ENCODE results near the gene PTPRH.
A peak's percentile ranks its signal among the peaks of the same experiment; 100 is the strongest.

PTPRH gene

GRCh38 chr19:55208880-55209692 is at the start of gene PTPRH:
Gene PTPRH, minus strand, starts transcription at chr19:55209501. Its CDS starts 68 bp downstream, at chr19:55209433.
- DNase-seq, result no peak

DNA sequence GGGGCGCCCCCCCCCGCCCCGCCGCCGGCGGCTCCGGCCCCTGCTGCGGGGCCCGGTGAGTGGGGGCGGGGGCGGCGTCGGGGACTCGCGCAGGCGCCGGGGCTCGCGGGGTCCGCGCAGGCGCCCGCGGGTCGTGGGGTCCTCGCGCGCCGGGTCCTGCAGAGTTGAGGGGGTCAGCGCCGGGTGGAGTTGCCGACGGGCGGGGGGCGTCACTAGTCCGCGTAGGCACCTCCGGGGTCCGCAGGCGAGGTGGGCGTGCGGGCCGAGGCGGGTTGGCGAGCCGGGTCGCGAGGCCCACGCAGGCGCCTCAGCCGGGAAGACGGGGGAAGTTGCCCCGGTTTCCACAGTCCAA is 49.2 kb upstream of the PTPRH start:
- peak; percentile 26 for DNase-seq

DNA sequence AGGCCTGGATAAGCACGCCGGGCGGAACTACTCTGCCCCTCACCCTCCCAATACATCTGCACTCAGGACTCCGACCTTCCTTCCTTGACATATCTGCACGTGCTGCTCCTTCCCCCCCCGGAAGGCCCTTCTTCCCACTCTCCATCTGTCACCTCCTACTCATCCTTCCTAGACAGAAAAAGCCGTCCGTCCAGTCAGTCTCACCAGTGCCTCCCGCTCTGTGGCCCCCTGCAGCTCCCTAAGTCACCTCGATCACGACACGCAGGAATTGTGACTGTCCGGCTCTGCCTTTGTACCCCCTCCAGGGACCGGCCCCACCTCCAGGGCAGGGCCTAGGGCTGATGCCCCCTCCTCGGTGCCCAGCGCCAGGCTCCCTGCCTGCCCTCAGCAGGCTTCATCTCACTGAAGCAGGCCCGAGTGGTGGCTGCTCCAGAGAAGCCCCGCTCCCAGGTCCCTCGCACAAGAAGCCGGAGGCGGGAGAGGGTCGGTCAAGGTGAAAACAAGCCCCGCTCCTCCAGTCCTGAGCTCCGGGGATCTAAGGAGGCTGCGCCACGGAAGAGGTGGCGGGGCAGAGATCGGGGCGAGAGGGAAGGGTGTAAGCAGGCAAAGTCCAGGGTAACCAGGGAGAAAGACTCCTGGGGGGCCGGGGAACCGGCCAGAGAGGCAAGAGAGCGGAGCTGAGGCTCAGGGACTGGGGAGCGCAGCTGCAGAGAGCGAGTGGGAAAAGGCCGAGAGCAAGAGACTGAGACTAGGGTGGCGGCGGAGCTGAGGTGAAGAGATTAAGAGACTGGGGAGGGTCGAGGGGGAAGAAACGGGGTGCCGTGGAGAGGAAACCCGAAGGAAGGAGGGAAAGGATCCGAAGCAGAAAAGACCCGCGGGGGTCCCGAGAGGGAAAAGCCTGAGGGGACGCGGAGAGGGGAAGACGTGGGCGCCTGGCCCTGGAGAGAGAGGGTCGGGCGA is 48.4 kb upstream of the PTPRH start:
- no peak for DNase-seq

GRCh38 chr19:55256562-55257460 is 47.5 kb upstream of the PTPRH start:
- no peak for DNase-seq

- DNase-seq, result no peak
Observed at GRCh38 chr19:55255618-55256423, 46.5 kb upstream of the PTPRH start.

GRCh38 chr19:55254625-55254977 is 45.3 kb upstream of the PTPRH start:
- no peak for DNase-seq

DNA sequence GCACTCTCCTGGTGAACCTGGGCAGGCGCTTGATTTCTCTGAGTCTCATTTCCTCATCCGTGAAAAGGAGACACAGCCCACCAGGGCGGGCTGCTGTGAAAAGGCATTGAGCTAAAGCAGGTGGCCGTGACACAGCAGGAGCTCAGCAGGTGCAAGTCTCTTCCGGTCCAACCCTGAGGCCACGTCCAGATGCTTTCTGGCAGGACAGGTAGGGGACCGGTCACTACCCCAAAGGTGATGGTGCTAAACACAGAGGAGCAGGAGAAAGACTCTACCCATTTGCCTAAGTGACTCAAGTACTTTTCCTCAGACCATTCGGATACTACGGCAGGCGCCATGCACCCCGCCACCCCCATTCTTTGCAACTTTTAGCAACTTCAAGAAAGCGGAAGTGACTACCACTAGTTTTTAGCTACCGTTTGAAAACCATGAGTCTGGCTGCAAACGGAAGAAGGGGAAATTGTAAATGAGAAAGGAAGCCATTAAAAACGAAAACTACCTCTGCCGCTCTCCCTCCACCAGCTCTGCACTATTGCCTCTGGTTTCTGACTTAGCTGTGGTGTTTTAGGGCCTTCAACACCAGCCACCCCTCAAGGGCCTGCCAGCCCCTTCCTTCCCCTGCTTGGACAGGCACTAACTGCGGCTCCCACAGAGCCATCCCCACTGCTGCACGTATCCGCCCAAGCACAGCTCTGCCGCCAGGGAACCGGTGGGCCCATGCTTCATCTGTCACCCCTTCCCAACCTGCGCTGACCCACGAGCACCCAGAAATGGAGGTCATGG is 44.7 kb upstream of the PTPRH start:
- DNase-seq, result no peak

DNA sequence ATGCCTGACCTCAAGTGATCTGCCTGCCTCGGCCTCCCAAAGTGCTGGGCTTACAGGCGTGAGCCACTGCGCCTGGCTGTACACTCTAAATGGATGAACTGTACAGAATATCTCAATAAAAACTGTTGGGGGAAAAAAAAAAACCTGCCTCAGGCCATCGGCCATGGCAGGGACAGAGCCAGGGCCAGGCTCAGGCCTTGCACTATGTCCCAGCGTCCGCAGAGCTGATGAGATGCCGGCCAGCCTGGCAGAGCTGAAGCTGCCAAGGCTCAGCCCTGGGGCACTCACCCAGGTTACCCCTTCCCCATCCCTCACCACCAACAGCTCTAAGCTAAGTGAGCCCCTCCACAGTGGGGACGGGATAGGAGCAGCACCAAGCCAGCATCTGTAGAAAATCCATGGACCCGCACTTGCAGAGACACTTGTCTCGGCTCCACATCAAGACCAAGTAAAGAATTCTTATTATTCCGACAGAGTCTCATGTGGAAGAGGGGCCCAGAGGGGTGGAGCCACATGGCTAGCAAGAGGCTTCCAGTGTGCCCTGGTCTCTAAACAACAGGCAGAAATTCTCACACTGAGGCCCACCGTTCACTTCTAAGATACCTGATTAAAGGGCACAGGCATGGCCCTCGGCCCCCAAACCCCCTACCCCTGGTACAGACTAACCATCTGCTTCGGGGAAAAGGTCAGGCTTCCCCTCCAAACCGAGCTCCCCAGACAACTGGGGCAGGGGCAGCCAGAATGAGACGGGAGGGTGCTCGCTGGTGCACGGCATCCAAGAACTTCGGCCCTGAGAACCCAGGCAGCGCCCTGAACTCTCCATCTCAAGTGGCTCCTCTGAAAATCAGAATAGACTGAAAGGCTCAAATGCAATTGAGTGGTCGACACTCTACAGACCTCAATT is 43.7 kb upstream of the PTPRH start:
- no peak for DNase-seq

DNA sequence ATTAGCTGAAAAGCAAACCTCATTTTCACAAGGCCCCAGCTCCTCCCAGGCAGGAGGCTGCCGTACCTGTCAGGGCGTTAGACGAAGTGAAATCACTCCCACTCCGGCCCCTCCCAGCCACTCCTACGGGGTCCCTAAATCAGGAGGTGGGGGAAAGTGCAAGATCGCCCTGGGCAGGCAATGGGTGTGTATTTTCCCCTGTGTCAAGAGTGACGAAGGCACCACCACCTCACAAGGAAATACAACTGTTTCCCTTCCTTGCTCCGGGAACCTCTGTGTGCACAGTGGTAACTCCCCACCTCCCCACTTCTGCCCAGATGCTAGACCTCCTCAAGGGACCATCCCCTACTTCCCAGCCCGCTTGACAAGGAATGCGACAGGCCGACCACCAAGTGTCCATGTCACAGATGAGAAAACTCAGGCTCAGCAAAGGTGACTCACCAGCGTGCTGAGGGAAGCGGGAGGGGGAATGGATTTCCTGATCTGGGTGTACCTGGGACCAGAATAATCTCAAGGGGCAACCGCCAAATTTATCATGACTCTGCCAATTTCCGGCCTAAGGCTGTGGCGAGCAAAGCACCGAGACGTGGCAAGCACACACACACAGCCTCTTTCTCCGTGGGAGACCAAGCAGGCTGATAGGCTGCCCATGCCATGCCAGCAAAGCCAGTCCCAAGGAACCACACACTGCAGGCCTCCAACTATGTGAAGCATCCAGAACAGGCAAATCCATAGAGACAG is 42.2 kb upstream of the PTPRH start:
- DNase-seq, result no peak

DNA sequence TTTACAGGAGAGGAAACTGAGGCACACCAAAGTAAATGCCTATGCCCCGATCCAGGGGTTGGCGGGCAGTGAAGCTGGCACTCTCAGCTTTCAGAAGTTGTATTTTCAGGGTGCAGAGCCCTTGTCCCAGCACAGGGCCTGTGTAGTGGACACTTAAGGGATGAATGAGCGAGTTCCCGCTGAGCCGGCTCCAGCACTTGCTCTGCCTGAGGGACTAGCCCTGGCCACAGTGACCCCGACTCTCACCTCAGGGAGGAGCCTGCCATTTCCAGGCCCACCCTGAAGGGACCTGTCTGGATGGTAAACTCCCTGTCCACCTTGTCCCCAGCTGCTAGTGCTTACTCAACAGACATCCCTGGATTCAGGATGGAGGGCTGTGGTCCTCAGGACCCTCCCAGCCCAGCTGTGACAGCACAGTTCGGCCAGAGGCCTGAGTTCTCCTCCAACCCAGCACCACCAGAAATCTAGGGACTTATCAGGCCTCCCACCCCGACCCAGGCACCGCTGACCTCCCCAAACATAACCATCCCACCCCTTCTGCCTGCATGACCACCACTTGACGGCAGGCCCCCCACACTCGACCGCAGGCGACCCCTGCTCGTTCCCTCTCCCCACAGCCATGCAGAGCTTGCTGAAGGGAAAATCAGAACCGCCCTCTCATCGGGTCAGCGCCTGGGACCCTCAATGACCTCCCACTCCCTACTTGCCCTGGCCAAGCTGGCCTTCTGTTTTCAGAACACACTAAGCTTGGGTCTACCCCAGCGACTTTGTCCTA is 41.1 kb upstream of the PTPRH start:
- DNase-seq, result no peak

DNA sequence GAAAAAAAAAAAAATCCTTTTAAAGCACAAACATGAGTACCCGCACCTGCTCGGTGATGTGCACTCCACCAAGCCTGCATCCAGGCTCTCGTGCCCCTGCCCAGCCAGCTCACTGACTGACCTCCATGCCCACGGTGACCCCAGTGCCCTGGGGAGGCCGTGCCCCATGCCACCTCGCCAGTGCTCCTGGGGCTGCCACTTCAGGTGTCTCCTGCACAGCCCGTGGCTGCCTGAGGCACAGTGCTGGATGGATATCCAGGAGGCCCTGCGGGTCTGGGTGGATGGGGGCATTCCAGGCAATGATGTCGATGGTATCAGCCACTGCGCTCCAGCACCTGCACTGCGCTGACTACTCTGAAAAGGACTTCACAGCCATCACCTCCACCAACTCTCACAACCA is 40.5 kb upstream of the PTPRH start:
- DNase-seq, result no peak

- no peak for DNase-seq
Observed at GRCh38 chr19:55248704-55249103, 39.4 kb upstream of the PTPRH start.

DNA sequence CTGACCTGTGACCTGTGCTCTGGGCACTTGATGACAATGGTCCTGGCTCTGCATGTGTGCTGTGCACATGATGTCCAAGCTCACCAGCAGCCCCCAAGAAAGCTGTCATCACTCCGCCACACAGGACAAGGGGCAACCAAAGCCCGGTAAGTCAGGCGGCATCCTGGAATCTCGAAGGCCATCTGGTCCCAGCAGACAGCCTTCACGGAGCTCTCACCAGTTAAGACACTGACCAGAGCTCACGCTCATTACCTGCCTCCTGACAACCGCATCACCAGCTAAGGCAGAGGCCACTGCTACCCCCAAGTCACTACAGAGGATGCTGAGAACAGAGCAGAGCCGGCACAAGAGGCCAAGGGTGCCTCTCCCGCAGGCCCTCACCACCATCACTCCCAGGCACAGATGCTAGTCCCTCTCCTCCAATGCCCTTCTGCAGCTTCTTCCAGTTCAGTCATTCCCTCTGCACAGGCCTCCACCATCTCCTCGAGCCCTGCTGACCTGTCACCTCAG is 38.9 kb upstream of the PTPRH start:
- DNase-seq, result no peak

DNA sequence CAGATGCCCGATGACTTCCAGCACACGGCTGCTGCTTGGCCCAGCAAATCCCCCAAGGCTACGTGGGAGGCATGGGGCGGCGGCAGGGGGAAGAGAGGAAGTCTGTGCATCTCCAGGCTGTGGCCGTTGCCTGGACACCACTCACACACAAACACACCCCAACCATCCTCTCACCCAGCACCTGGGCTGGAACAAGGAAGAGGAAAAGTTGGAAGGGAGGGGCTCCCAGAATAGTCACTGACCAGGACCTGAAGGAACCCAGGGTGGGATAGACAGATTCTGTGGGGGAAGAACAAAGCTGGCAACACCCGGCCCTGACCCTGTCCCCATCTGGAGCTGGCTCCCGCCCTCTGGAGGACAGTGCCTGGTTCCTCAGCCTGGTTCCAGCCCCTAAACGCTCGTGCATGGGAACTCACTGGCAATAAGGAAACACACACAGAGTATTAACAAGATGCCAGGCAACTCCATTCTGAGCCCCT is 38.4 kb upstream of the PTPRH start:
- DNase-seq, result no peak

DNA sequence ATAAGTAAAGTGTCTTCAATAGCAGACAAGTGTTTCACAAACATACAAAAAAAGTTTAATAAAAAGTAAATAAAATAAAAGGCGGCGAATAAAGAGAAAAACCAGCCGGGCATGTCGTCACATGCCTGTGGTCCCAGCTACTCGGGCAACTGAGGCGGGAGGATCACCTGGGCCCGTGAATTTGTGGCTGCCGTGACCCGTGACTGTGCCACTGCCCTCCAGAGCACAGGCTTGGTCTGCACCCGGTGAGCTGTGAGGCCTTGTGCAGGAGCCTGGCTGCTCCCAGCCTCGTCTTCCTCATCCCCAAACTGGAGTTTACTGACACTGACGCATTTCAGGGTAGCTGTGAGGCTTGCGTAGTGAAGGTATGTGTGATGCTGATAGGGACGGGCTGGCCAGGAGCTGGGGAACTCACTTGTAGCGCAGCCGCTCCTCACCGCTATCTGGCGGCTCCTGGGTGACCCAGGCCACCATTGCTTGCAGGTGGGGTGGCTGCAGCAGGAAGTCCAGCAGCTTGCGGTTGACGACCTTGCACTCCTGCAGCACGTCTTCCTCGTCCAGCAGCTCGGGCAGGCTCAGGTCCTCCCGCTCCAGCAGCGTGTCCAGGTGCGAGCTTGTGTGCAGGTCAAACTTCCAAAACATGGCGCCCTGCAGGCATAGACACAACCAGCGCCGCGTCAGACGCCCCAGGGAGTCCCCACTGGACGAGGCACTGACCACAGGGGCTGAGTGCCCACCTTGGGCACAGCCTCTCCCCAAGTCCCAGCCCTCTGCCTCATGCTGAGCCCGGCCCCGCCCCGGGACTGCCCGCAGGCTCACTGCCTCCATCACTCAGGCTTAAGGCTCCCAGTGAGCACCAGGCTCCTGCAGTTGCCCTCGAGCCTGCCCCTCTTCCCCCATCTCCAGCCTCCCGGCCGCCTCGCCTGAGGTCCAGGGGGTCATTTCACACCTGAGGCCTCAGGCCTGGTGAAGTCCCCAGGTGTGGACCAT is 37.5 kb upstream of the PTPRH start:
- no peak for DNase-seq

- no peak for DNase-seq
Observed at GRCh38 chr19:55245236-55245904, 36.1 kb upstream of the PTPRH start.
